IPS-15b (cell line): ENCODE results near the gene RSF1.
"Not testable (repeated sequence)": the region's sequence is repeated elsewhere in the genome, so short reads cannot be mapped to it uniquely, and the experiment has no call there.

Experiments
- H3K27me3 ChIP-seq: one replicate; pipeline ENCODE4 v1.6.1; 2013; ENCODE audit warnings: low read length; ENCODE audit not compliant: control insufficient read depth, insufficient read depth
- H3K36me3 ChIP-seq: one replicate; pipeline ENCODE4 v1.6.1; 2013; ENCODE audit warnings: low read length; ENCODE audit not compliant: control insufficient read depth, insufficient read depth
- H3K4me1 ChIP-seq: one replicate; pipeline ENCODE4 v1.6.1; 2013; ENCODE audit warnings: mild to moderate bottlenecking, low read length; ENCODE audit not compliant: control insufficient read depth, insufficient read depth
- H3K4me3 ChIP-seq: one replicate; pipeline ENCODE4 v1.5.1; 2013; ENCODE audit warnings: low read depth, low read length
- H3K9ac ChIP-seq: one replicate; pipeline ENCODE4 v1.6.1; 2013; ENCODE audit warnings: low read depth, mild to moderate bottlenecking, low read length
- H3K9me3 ChIP-seq: one replicate; pipeline ENCODE4 v1.6.1; 2013; ENCODE audit warnings: mild to moderate bottlenecking, low read length; ENCODE audit not compliant: control insufficient read depth, insufficient read depth

Gene RSF1

DNA sequence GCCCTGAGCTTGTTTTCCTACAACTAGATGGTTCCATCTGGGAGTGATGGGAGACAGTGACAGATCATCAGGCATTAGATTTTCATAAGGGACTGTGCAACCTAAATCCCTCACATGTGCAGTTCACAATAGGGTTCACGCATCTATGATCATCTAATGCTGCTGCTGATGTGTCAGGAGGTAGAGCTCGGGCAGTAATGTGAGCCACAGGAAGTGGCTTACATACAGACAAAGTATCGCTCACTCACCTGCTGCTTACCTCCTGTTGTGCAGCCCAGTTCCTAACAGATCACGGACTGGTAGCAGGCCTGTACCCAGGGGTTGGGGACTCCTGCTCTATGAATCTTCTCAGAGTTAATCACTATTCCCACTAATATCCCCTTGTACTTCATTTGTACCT, 12.8 kb upstream of the RSF1 start:
- Histone ChIP-seq H3K27me3 (no peaks in the 10 kb centered on the region), H3K4me3 (no peak overlapping the region), H3K9ac (no peak overlapping the region), H3K9me3 (peaks cover 4% of the 10 kb centered on the region), H3K4me1 (no peaks in the 10 kb centered on the region), H3K36me3 (no peaks in the 10 kb centered on the region)

DNA sequence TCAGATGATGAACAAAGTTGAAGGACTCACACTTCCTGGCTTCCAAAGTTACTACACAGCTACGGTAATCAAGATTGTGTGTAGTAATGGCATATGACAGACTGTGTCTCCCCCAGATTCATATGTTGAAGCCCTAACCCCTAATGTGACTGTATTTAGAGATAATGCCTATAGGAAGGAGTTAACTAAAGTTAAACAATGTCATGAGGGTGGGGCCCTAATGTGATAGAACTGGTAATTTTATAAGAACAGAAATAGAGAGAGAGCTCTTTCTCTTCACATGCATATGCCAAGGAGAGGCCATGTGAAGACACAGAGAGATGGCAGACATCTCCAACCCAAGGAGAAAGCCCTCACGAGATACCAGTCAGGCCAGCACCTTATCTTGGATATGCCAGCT, 8.4 kb upstream of the RSF1 start:
- Histone ChIP-seq H3K27me3 (no peaks in the 10 kb centered on the region), H3K4me1 (no peaks in the 10 kb centered on the region), H3K4me3 (no peak overlapping the region), H3K9ac (no peak overlapping the region), H3K36me3 (no peaks in the 10 kb centered on the region), H3K9me3 (peaks cover 4% of the 10 kb centered on the region)

DNA sequence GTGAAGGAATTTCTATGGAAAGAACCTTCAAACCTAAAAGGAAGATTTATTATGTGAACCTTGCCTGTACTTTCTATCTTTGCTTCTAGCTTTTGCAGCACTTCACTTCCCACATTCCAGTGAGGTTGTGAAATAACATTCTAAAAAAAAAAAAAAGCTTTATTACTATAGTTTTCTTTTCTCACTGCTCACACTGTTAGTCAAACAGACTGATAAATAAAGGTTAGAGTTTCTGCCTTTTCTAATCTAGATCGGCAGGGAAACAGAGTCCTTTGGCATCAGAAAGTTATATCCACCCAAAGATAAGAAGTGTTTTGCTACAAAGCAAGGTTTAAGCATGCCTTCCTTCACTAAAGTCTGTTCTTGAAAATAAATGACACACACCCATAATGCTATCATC, 3.3 kb upstream of the RSF1 start:
- H3K9me3 ChIP-seq: no peaks in the 10 kb centered on the region
- no peak overlapping the region for H3K9ac ChIP-seq
- no peaks in the 10 kb centered on the region for H3K36me3 ChIP-seq
- H3K27me3 ChIP-seq: no peaks in the 10 kb centered on the region
- no peaks in the 10 kb centered on the region for H3K4me1 ChIP-seq
- H3K4me3 ChIP-seq: no peak overlapping the region

DNA sequence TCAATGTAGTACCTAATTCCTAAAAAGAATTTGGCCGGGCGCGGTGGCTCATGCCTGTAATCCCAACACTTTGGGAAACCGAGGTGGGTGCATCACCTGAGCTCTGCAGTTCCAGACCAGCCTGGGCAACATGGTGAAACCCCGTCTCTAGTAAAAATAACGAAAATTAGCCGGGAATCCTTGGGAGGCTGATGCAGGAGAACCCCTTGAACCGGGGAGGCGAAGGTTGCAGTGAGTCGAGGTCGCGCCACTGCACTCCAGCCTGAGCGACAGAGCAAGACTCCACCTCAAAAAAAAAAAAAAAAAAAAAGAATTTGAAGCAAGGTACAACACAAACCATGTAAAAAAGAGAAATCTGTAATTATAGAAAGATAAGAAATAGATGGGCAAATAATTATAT, 1.6 kb upstream of the RSF1 start:
- H3K36me3 ChIP-seq, H3K9ac ChIP-seq, H3K27me3 ChIP-seq, H3K9me3 ChIP-seq, H3K4me1 ChIP-seq: not testable (repeated sequence)
- peak overlapping the region; percentile 95 for H3K4me3 ChIP-seq

DNA sequence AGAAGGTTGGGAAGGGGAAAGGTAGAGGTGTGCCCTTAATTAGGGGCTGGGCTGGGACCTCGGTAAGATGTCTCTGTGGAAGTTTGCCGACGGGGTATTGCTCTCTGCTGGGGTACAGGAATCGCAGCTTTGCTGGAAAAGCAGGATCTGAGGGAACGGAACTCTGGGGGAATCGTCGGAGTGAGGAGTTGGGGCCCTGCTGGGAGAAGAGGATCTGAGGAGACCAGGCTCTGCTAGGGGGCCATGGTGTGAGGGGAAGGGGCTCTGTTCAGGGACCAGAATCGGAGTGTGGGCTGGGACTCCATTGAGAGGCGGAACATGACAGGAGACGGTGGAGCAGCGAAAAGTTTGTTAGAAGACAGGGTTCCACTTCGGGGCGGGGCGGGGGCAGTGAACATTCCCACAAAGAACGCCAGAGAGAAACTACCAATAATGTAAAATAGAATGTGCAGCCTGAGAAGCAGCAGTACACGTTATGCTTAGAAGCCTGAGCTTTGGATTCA, 878 bp upstream of the RSF1 start:
- Histone ChIP-seq H3K4me1 (no peaks in the 10 kb centered on the region), H3K4me3 (peak overlapping the region; percentile 95), H3K9ac (peak overlapping the region; percentile 81)

DNA sequence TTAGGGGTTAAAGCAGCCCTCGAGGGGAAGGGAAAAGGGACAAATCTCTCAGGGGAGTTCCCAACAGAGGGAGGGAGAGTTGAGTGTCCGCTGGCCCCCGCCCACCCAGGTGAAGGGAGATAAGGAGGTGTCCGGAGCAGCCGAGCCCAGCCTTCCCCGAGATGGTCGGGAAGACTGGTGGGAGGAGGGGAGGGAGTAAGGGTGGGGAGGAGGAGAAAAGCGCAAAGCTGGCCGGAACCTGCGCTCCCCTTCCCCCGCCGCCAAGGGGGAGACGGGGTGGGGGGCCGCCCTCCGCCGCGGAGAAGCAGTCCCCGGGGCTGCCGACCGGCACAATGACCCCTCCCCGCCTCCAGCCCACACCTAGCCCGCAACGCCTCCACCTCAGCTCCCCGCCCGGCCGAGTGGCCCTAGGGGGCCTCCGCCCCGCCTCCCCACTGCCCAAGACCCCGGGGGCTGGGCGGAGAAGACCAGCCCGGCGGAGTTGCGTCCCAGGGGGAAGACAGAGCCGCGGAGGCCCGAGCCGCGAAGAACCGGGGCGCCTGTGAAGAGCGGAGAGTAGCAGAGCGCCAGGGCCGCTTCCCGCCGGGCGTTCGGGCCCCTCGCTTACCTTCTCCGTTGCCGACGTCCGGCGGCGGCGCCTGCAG, 479 bp downstream of the RSF1 start:
- H3K4me3 ChIP-seq: peak overlapping the region; percentile 89
- H3K9me3 ChIP-seq: no peaks in the 10 kb centered on the region
- peak overlapping the region; percentile 95 for H3K9ac ChIP-seq
- no peaks in the 10 kb centered on the region for H3K36me3 ChIP-seq
- no peaks in the 10 kb centered on the region for H3K27me3 ChIP-seq
- H3K4me1 ChIP-seq: no peaks in the 10 kb centered on the region

More for the DNA sequence above, 878 bp upstream of the RSF1 start:
- H3K9me3 ChIP-seq: no peaks in the 10 kb centered on the region
- no peaks in the 10 kb centered on the region for H3K27me3 ChIP-seq
- no peaks in the 10 kb centered on the region for H3K36me3 ChIP-seq

DNA sequence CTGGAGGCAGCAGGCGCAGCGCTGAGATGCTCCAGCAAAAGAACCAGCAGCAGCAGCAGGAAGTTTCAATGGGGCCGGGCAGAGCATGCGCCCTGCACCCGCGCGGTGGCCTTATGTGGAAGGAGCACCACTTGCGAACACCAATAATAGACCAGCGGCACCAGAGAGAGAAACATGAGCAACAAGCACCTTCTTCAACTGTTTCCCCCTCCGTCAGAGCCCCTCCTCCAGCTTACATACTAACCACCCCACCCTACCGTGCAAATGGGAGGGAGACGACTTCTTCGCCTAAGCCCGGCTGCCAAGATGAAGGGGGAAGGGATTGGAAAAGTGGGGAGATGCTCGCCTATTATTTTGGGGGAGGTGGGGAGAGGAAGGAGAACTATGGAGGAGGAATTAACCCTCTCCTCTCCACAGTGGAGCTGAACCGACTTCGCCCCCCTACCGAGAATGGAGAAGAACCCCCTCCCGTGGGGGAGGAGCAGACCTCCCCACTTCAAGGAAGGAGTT, 1.1 kb downstream of the RSF1 start:
- no peaks in the 10 kb centered on the region for H3K36me3 ChIP-seq
- H3K27me3 ChIP-seq: no peaks in the 10 kb centered on the region
- peak overlapping the region; percentile 95 for H3K9ac ChIP-seq
- no peaks in the 10 kb centered on the region for H3K4me1 ChIP-seq
- H3K9me3 ChIP-seq: no peaks in the 10 kb centered on the region
- H3K4me3 ChIP-seq: peak overlapping the region; percentile 89

DNA sequence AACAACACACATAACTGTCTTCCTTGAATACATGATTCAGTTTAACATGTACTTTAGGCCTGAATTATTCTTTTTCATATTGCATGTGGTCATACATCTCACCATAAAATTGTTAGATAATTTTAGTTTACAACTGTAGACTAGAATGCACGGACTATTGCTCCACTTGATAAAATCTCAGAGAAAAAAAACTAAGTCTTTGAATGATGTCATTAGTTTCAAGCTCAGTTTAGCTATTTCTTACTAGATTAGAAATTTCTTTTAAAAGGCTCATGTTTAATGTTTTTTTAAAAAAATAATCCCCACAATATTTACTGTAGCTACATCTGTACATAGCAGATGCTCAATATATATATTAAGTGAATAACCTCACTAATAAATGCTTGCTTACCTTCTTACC, 5.1 kb downstream of the RSF1 start:
- Histone ChIP-seq H3K27me3 (no peaks in the 10 kb centered on the region), H3K9ac (no peak overlapping the region), H3K4me3 (no peak overlapping the region), H3K4me1 (no peaks in the 10 kb centered on the region), H3K9me3 (no peaks in the 10 kb centered on the region), H3K36me3 (no peaks in the 10 kb centered on the region)

DNA sequence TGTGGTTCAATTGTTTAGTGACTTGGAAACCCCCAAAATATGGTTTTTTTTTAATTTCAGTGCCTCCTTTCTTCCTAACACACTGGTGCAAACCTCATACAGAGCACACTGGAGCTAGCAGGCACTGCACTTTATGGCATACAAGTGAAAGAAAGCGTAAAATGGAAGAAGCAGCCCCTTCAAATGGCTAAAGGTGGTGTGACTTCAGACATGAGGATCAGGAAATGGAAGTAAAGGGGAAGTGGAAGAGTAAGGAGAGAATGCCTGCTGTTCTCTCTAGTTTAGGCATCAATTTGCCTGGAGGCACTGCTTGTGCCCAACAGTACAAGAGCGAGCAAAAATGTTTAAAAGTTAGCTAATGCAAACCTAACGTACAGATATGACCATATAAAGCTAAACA, 5.7 kb downstream of the RSF1 start:
- no peak overlapping the region for H3K9ac ChIP-seq
- no peaks in the 10 kb centered on the region for H3K27me3 ChIP-seq
- H3K36me3 ChIP-seq: no peaks in the 10 kb centered on the region

DNA sequence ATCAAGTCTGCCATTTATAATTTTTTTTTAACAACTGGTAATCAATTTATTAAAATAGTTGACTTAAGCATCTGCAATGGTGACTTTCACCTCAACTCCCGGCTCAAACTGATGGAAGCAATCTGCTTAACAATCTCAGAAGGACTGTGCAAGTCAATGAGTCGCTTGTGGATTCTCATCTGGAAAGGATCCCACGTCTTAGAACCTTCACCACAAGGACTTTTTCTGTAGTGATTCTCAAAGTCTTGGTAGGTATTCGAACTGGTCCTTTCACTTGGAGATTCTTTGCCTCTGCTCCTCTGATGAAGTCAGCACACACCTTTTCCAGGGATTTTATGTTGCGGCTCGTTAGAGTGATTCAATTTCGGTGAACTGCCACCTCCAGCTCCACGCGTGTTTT, 7.3 kb downstream of the RSF1 start:
- H3K4me3 ChIP-seq: no peak overlapping the region

More for the DNA sequence above, 5.7 kb downstream of the RSF1 start:
- no peaks in the 10 kb centered on the region for H3K4me1 ChIP-seq
- no peaks in the 10 kb centered on the region for H3K9me3 ChIP-seq
- H3K4me3 ChIP-seq: no peak overlapping the region

DNA sequence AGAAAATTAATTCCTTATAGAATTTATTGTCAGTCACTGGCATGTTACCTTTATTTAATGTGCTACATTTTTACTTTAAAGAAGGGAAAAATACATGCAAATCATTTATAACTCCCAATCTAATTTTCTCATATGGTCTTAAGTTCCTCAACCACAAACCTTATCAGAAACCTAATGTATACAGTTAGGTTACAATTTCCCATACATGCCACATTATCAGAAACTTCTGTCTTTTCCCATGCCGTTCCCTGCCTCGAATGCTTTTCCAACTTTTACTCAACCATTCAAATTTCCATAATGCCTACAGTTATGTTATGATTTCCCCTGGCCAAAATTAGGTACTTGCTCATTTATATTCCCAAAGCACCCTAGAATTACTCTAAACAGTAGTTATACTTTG, 13.5 kb downstream of the RSF1 start:
- H3K4me1 ChIP-seq: no peaks in the 10 kb centered on the region

More for the DNA sequence above, 7.3 kb downstream of the RSF1 start:
- Histone ChIP-seq H3K9ac (no peak overlapping the region), H3K9me3 (no peaks in the 10 kb centered on the region), H3K36me3 (no peaks in the 10 kb centered on the region), H3K4me1 (no peaks in the 10 kb centered on the region), H3K27me3 (no peaks in the 10 kb centered on the region)

DNA sequence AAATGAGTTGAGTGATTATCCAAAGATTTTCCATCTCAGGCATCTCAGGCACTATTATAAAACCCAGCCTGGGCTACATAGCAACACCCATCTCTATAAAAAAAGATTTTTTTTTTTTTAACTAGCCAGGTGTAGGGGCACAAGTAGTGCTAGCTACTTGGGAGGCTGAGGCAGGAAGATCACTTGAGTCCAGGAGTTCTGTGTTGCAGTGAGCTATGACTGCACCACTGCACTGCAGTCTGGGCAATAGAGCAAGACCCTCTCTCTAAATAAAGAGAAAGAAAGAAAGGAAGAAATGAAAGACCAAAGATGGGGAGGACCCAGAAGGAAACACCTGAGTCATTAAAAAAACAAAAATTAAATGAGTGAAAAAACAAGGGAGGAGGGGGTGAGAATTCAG, 14.1 kb downstream of the RSF1 start:
- Histone ChIP-seq H3K4me3 (no peak overlapping the region), H3K9ac (no peak overlapping the region), H3K4me1 (no peaks in the 10 kb centered on the region), H3K36me3 (no peaks in the 10 kb centered on the region), H3K9me3 (no peaks in the 10 kb centered on the region), H3K27me3 (no peaks in the 10 kb centered on the region)

More for the DNA sequence above, 13.5 kb downstream of the RSF1 start:
- Histone ChIP-seq H3K4me3 (no peak overlapping the region), H3K9ac (no peak overlapping the region), H3K9me3 (no peaks in the 10 kb centered on the region), H3K36me3 (no peaks in the 10 kb centered on the region), H3K27me3 (no peaks in the 10 kb centered on the region)
